Activated CD4-positive, CD25-positive, alpha-beta regulatory T cell treated with anti-CD3 and anti-CD28 coated beads, Interleukin-2, amount 50 U/mL, for 16 hours (primary cell): ENCODE measurements around the gene SLCO4A1.
"Not testable (repeated sequence)": the region's sequence is repeated elsewhere in the genome, so short reads cannot be mapped to it uniquely, and the experiment has no call there.

Experiments used
- DNase-seq: peaks from one replicate; pipeline ENCODE4 v3.0.0-alpha.2; 2020; ENCODE audit warnings: low read depth, low spot score

The SLCO4A1 gene

DNA sequence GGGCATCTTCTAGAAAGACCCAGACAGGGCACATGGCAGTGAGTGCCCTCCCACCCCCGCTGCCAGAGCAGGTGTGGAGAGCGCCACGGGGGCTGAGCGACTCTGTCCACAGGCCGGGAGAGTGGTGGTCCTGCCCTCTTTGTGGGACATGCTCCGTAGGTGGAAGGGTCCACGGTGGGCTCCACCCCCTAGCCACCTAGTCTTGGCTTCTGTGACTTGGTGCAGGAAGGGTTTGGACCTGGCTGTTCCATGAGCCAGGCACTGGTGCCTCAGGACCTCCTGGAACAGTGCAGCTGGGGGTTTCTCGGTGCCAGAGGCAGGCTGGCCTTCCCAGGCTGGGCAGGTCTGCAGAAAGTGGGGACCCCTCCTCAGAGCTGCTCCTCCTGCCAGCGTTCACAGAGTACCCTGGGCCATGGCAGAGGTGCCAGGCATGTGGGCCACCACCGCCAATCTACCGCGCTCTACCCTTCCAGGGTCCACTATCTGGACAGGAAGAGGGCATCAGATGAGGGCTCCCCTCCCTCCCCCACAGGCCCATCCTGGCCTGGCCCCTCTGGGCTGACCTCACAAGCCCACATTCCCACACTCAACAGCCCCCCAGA, 23.0 kb downstream of the SLCO4A1 start:
- no peak for DNase-seq

- no peak for DNase-seq
These were observed 23.8 kb downstream of the SLCO4A1 start for GRCh38 chr20:62665826-62666735.

DNA sequence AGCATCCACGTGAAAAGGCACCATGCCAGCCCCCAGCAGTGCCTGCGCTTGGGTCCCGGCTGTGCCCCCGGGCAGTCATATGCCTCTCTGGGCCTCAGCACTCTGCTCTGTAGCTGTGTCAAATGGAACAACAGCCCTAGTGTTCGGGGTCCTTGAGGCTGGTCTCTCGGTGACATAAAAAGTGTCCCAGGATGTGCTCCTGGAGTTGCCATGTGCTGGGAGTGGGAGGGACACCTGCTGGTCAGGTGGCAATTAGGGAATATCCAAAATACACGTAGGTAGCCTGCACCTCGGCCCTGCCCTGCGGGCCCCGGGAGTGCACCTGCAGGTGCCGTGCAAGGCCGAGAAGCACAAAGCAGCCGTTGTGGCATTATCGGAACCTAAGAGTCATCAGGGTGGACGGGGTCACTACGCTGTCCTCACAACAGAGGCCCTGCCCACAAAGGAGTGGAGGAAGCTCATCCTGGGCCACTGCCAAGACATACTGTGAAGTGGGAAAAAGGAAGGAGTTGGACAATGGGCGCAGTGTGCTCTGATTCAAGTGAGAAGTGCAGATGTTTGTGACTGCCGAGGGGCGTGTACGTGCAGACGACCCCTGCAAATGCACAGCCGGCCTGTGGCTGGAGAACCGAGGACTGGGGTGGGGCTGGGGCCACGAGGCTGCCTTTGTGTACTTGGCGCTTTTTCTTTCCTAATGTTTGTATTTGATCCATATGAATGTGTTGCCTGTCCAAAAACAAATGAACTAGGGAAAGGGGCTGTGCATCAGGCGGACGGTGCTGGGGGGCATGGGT, 24.6 kb downstream of the SLCO4A1 start:
- no peak for DNase-seq

DNA sequence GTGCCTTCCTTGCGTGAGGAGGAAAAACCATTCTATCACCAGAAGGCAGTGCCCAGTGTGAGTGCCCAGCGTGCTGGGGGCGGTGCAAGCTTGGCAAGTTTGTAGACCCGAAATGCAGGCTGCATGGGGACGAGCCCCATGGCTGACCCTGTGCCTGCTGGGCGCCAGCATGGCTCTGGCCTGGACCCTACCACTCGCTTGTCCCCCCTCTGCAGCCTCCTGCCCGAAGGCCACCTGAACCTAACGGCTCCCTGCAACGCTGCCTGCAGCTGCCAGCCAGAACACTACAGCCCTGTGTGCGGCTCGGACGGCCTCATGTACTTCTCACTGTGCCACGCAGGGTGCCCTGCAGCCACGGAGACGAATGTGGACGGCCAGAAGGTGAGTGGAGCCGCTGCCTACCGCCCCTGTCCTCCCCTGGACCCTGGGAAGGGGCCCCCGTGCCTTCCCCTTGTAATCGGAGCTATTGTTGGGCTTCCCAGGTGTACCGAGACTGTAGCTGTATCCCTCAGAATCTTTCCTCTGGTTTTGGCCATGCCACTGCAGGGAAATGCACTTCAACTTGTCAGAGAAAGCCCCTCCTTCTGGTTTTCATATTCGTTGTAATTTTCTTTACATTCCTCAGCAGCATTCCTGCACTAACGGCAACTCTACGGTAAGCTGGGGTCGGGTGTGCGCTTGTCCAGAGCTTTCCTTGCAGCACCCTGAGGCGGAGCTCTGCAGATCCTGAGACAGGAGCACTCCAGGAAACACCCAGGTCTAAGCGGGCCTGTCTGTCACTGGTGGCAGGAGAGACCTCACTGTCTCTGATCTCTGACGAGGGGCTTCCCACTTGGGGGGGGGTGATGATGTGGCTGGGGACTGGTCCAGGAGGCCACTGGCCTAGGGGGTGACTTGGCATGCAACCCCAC, 25.5 kb downstream of the SLCO4A1 start:
- DNase-seq, result no peak

- no peak for DNase-seq
These were observed 26.2 kb downstream of the SLCO4A1 start for GRCh38 chr20:62668441-62669027.

- DNase-seq, result no peak
These were observed 26.9 kb downstream of the SLCO4A1 start for GRCh38 chr20:62669249-62669648.

DNA sequence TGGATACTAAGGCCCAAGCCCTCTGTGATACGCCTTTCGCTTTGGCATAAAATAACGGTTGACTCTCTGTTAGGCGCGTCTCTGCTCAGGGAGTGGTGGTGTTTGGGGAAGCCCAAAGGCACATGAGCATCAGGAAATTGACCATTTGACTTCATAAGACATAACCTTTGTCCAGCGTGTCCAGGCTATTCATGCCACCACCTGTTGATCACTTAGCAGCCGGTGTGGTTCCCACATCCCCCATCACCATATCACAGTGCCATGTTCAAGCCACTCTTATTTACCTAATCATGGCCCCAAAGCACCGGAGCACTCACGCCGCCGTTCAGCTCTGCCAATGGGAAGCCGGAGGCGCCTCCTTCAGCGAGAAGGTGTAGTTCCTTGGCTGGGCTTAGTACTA, 27.9 kb downstream of the SLCO4A1 start:
- DNase-seq, result no peak

DNA sequence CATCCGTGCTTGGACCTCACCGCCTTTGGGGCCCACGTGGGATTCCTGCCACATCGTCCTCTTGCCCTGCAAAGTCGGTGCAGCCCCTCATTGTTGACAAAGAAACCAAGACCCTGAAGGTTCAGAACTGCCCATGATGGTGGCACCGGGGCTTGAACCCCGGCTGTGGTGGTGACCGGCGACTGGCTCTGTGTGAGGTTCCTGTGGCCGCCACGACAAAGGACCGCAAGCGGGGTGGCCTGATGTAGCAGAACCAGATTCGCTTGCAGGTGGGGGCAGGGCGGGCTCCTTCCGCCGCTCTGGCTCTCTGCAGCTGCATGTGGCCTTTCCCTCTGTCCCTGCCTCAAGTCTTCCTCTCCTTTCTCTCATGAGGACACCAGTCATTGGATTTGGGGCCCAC, 28.7 kb downstream of the SLCO4A1 start:
- DNase-seq, result no peak

DNA sequence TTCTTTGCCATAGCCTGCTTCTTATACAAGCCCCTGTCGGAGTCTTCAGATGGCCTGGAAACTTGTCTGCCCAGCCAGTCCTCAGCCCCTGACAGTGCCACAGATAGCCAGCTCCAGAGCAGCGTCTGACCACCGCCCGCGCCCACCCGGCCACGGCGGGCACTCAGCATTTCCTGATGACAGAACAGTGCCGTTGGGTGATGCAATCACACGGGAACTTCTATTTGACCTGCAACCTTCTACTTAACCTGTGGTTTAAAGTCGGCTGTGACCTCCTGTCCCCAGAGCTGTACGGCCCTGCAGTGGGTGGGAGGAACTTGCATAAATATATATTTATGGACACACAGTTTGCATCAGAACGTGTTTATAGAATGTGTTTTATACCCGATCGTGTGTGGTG, 29.5 kb downstream of the SLCO4A1 start:
- DNase-seq, result no peak

- no peak for DNase-seq
These were observed 32.1 kb downstream of the SLCO4A1 start for GRCh38 chr20:62674370-62674769.

DNA sequence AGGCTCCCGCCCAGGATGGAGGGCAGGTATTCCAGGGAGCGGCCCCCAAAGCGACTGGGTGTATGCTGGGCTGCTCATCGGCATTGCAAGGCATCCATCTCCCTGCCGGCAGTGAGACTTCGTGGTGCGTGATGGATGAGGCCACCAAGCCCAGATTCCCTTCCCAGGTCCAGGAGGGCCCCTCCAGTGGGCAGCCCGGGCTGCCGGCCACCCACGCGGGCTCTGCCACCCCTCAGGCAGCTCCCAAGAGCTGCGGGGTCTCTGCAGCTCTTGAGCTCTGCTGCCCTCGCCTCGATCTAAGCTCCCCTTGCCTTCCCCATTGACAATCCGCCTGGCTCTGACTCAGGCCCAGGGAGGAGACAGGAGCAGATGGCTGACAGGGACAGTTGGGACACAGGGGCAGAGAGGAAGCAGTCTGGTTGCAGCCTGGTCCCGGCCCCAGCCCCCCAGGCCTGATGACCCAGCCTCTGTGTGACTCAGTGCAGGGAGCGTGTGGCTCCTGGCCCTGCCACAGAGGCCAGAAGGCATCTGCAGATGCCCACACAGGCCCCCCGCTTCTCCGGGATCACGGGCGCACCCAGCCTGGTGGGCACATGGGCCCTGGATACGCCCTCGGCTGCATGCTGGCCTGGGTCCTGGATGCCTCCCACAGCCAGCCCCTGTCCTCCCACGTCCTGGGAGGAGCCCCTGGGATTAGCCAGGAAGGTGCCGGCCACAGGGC, 33.0 kb downstream of the SLCO4A1 start:
- DNase-seq, result no peak

- DNase-seq, result no peak
These were observed 33.6 kb downstream of the SLCO4A1 start for GRCh38 chr20:62675877-62676260.

DNA sequence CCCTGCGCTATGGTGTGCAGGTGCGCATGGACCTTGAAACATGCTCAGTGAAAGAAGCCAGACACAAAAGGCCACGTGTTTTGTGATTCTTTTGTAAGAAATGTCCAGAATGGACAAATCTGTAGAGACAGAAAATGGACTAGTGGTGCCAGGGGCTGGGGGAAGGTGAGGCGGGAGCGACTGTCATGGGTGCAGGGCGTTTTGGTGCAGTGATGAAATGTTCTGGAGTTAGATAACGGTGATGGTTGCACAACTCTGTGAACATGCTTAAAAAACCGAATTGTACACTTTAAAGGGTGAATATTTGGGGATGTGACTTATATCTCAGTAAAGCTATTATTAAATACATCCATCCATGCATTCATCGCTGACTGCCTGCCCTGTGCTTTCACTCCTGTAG, 34.7 kb downstream of the SLCO4A1 start:
- DNase-seq, result no peak

GRCh38 chr20:62677678-62678077, 35.4 kb downstream of the SLCO4A1 start:
- no peak for DNase-seq

DNA sequence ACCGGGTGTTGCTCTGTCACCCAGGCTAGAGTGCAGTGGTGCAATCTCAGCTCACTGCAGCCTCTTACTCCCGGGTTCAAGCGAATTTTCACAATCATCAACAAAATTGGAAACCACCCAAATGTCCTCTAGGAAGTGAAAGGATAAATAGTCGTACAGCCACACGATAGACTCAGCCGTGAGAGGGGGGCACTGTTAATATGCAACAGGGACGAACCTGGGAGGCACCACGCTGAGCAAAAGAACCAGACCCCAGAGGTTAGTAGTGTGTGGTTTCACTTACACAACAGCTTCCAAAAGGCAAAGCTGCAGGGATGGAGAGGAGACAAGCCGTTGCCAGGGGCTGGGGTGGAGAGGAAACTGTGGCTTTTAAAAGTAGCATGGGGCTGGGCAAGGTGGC, 36.2 kb downstream of the SLCO4A1 start:
- DNase-seq, result no peak

GRCh38 chr20:62679978-62680589, 37.8 kb downstream of the SLCO4A1 start:
- DNase-seq, result no peak

- no peak for DNase-seq
These were observed 40.7 kb downstream of the SLCO4A1 start for GRCh38 chr20:62682912-62683517.

GRCh38 chr20:62683660-62684322, 41.5 kb downstream of the SLCO4A1 start:
- not testable (repeated sequence) for DNase-seq

DNA sequence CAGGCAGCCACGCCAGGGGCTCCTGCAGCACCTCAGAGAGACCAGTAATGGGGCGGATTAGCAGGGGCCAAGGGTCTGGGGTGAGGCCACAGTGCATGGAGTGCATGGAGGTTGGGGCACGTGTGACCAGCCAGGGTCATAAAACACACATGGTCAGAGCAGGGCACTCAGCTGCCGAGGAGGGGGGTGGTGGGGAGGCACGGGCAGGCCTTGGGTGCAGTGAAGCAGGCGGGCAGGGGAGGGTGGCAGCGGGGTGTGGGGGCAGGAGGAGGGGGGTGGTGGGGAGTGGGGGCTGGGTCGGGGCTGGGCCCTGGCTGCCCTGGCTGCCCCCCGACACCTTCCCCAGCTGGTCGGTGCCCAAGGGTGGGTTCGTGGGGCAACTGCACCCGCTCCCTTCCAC, 42.7 kb downstream of the SLCO4A1 start:
- no peak for DNase-seq
